ENCODE results near the gene PPP4R2. TPM values are rescaled to one million over a fixed set of nuclear protein-coding genes. Genes with fewer than 3 reads are reported as not detected.

PPP4R2 gene
- total and polyA plus RNA-seq, 10 donors = 12.2 to 94.7 (median 54.2) TPM

- H3K9me3 ChIP-seq = no peaks in the 10 kb centered on the region
- no peaks in the 10 kb centered on the region for H3K36me3 ChIP-seq
- intact Hi-C loops (cut with DNase I; ENCODE audit: low total_unique reads) = no loop called here
- H3K4me3 ChIP-seq = no peak overlapping the region
- H3K4me1 ChIP-seq = peaks cover 0 to 1% (median 0%) of the 10 kb centered on the region in 6 donors
- H3K27ac ChIP-seq = no peak overlapping the region
- no peak for TF ChIP-seq POLR2AphosphoS5 (IDR thresholded peaks at IDR 0.05)
- TF ChIP-seq, protein P1, sequence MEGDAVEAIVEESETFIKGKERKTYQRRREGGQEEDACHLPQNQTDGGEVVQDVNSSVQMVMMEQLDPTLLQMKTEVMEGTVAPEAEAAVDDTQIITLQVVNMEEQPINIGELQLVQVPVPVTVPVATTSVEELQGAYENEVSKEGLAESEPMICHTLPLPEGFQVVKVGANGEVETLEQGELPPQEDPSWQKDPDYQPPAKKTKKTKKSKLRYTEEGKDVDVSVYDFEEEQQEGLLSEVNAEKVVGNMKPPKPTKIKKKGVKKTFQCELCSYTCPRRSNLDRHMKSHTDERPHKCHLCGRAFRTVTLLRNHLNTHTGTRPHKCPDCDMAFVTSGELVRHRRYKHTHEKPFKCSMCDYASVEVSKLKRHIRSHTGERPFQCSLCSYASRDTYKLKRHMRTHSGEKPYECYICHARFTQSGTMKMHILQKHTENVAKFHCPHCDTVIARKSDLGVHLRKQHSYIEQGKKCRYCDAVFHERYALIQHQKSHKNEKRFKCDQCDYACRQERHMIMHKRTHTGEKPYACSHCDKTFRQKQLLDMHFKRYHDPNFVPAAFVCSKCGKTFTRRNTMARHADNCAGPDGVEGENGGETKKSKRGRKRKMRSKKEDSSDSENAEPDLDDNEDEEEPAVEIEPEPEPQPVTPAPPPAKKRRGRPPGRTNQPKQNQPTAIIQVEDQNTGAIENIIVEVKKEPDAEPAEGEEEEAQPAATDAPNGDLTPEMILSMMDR (IDR thresholded peaks at IDR 0.05 in 8 of 11, conservative IDR thresholded peaks at IDR 0.05 in 3 of 11) = no peak
- TF ChIP-seq POLR2A (IDR thresholded peaks at IDR 0.05) = no peak
- no peaks in the 10 kb centered on the region for H3K27me3 ChIP-seq (replicated peaks in 1 of 7)
- DNase-seq = no peak
- WGBS, 5 donors = 72 to 94% (median 91%) methylated on average over 2 of the region's 2 CpGs
Observed at GRCh38 chr3:72970942-72971341, 25.7 kb upstream of the PPP4R2 start.

GRCh38 chr3:72972706-72973030, 23.9 kb upstream of the PPP4R2 start:
- no peak for DNase-seq
- Histone ChIP-seq H3K27me3 (replicated peaks in 1 of 7) (peaks cover 0 to under 1% (median 0%) of the 10 kb centered on the region in 7 donors), H3K4me3 (no peak overlapping the region), H3K36me3 (no peaks in the 10 kb centered on the region), H3K4me1 (peaks cover 0 to 5% (median 0%) of the 10 kb centered on the region in 6 donors), H3K9me3 (no peaks in the 10 kb centered on the region), H3K27ac (no peak overlapping the region)
- TF ChIP-seq, protein P1 (IDR thresholded peaks at IDR 0.05 in 8 of 11, conservative IDR thresholded peaks at IDR 0.05 in 3 of 11) = no peak
- TF ChIP-seq POLR2AphosphoS5 (IDR thresholded peaks at IDR 0.05) (no peak), POLR2A (IDR thresholded peaks at IDR 0.05) (no peak)
- intact Hi-C loops (cut with DNase I; ENCODE audit: low total_unique reads) = no loop called here
- WGBS, 5 donors = 82 to 86% (median 85%) methylated on average over 3 of the region's 3 CpGs

DNA sequence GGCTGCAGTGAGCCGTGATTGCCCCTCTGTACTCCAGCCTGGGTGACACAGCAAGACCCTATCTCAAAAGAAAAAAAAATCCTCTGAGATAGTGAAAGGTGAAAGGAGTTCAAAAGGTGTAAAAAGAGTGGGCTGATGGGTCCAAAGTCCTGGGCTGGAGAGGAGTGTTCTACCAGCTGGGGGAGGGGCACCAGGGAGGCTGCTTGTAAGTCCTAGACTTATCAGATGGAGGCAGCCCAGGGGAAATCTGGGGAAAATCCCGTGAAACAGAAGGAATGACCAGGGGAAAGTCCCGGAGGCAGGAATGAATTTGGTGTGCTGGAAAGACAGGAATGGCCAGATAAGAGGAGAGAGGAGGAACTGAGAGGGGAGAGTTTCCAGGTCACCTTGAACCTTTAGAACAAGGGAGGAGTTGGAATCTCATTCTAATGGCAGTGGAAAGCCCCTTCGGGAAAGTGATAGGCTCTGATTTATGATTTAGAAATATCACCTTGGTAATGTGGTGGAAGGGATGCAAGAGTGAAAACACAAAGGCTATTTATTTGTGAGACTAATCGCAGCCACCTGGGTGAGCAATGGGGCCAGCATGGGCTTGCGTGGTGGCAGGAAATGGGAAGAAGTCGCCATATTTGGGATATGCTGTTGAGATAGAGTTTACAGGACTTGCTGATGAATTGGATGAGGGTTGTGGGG, 23.4 kb upstream of the PPP4R2 start:
- 57 to 65% (median 59%) methylated on average over 7 of the region's 7 CpGs for WGBS, 5 donors
- no peak for DNase-seq
- peaks cover 0 to 6% (median 0%) of the 10 kb centered on the region in 7 donors for H3K27me3 ChIP-seq (replicated peaks in 1 of 7)
- no peak for TF ChIP-seq POLR2A (IDR thresholded peaks at IDR 0.05)
- no peak for TF ChIP-seq POLR2AphosphoS5 (IDR thresholded peaks at IDR 0.05)
- TF ChIP-seq, protein P1 (IDR thresholded peaks at IDR 0.05 in 8 of 11, conservative IDR thresholded peaks at IDR 0.05 in 3 of 11) = no peak
- H3K36me3 ChIP-seq = no peaks in the 10 kb centered on the region
- no peaks in the 10 kb centered on the region for H3K9me3 ChIP-seq
- no peak overlapping the region for H3K27ac ChIP-seq
- H3K4me1 ChIP-seq = peaks cover 0 to 5% (median 0%) of the 10 kb centered on the region in 6 donors
- no peak overlapping the region for H3K4me3 ChIP-seq
- intact Hi-C loops (cut with DNase I; ENCODE audit: low total_unique reads) = no loop called here

DNA sequence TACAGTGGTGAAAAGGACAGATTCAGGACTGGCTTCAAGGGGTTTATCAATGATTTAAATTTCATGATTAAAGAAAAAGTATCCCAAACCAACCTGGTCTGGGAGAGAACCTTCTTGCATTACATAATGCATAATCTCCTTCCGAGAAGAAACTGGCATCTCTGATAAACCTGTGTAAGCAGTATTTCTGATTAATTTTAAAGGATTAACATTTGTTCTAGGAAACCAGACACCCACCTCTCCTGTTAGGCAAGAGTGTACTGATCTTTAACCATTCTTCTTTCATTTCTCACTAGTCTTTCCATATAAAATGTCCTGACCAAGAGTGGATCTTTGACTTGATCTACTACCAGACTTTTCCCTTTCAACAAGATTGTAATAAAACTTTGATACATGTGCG, 22.8 kb upstream of the PPP4R2 start:
- H3K4me3 ChIP-seq = no peak overlapping the region
- TF ChIP-seq, protein P1 (IDR thresholded peaks at IDR 0.05 in 8 of 11, conservative IDR thresholded peaks at IDR 0.05 in 3 of 11) = no peak
- TF ChIP-seq POLR2A (IDR thresholded peaks at IDR 0.05) = no peak
- TF ChIP-seq POLR2AphosphoS5 (IDR thresholded peaks at IDR 0.05) = no peak
- H3K4me1 ChIP-seq = peaks cover 0 to 5% (median 0%) of the 10 kb centered on the region in 6 donors
- WGBS, 5 donors = 90 to 100% (median 97%) methylated on average over 2 of the region's 2 CpGs
- H3K9me3 ChIP-seq = no peaks in the 10 kb centered on the region
- no peaks in the 10 kb centered on the region for H3K36me3 ChIP-seq
- no peak overlapping the region for H3K27ac ChIP-seq
- peaks cover 0 to 6% (median 0%) of the 10 kb centered on the region in 7 donors for H3K27me3 ChIP-seq (replicated peaks in 1 of 7)
- intact Hi-C loops (cut with DNase I; ENCODE audit: low total_unique reads) = no loop called here
- DNase-seq = no peak
